ENCODE data around the gene MGMT. TPM values are rescaled to one million over a fixed set of nuclear protein-coding genes. Genes with fewer than 3 reads are reported as not detected.

MGMT gene
- total RNA-seq, 6 experiments from 2014 or later, result 36.5 to 53.4 (median 42.3) TPM

DNA sequence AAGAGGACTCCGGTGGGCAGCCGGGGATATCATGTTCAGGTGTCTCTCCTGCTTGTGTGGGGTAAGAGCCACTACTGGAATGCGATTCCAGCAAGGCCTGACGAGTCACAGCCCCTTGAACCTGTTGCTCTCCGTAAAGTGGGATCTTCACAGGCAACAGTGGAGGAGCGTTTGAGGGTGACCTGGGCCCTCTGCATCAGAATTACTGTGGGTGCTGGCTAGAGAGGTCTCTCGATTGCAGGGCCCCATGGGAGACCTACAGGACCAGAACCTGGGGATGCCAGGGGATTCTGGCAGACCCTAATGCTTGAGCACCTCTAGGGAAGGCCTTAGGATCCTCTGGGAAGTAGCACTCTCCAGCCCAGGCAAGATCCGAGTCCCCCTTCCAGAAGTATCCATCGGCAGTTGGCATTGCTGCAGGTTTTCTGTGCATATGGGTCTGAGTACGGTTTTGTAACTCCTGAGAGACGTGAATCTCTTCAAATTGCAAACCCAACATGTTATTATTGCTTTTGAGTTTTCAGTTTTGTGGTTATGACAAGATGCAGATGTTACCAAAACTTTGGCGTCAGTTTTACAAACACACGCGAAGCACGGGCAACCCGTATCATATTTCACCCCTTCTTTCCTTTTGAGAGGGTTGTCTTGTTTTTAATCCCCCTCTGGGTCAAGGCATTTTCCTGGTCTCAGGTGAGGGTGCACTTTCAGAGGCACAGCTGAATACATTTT is 4.6 kb downstream of the MGMT start:
- Histone ChIP-seq H3K9me3 (no peaks in the 10 kb centered on the region), H3K36me3 (peaks cover 0 to 8% (median 0%) of the 10 kb centered on the region in 4 donors), H3K27me3 (no peaks in the 10 kb centered on the region), H3K27ac (no peak overlapping the region), H3K4me1 (peaks cover 0 to 33% (median 10%) of the 10 kb centered on the region in 4 donors), H3K4me3 (no peak overlapping the region)
- no peak for ATAC-seq
- no peak for DNase-seq
- WGBS (ENCODE audit: insufficient coverage, low coverage, low lambda C conversion rate, missing lambda C conversion rate), result 94% methylated on average over 11 of the region's 16 CpGs
- intact Hi-C loops (cut with DNase I), result no loop called here
- TF ChIP-seq POLR2A (IDR thresholded peaks at IDR 0.05), result no peak
- TF ChIP-seq, protein P1, sequence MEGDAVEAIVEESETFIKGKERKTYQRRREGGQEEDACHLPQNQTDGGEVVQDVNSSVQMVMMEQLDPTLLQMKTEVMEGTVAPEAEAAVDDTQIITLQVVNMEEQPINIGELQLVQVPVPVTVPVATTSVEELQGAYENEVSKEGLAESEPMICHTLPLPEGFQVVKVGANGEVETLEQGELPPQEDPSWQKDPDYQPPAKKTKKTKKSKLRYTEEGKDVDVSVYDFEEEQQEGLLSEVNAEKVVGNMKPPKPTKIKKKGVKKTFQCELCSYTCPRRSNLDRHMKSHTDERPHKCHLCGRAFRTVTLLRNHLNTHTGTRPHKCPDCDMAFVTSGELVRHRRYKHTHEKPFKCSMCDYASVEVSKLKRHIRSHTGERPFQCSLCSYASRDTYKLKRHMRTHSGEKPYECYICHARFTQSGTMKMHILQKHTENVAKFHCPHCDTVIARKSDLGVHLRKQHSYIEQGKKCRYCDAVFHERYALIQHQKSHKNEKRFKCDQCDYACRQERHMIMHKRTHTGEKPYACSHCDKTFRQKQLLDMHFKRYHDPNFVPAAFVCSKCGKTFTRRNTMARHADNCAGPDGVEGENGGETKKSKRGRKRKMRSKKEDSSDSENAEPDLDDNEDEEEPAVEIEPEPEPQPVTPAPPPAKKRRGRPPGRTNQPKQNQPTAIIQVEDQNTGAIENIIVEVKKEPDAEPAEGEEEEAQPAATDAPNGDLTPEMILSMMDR (IDR thresholded peaks at IDR 0.05), result no peak

DNA sequence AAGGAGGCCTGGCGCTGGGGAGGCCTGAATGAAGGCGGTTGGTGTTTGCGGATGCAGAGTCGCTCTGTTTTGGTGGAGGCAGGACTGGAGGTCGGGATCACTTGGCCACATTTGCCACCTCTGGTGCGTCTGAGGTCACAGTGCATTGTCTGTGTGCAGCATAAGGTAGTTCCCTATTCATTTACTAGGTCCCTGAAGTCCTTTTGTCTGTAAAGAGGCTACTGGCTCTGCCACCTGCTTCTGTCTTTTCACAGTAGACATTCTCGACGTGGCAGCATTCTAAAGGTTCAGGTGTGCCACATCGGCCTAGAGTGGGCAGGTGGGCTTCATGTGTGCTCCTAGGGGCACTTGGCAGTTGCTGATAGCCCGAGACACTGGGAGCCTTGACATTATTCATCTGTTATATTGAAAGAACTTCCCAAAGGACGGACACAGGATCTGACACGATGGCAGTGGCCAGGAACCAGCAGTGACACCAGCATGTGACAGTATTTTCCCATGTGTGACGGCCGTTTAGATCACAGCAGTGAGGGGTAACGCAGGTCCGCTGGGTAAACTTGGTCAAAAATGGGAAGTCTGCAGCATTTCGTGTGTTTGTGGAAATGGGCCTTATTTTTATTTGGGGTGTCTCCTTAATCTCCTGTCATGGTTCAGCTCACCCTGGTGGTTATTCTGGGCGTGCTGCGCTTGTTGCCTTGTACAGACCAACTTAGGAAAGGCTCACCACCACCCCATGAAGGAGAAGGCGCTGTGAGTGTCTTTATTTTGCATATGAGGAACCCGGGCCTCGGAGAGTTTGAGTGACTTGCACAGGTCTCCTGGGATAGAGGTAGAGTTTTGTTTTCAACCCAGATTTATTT is 5.9 kb downstream of the MGMT start:
- no peak overlapping the region for H3K4me3 ChIP-seq
- H3K36me3 ChIP-seq, result peaks cover 0 to 8% (median 0%) of the 10 kb centered on the region in 4 donors
- DNase-seq (no peak), ATAC-seq (no peak)
- H3K9me3 ChIP-seq, result no peaks in the 10 kb centered on the region
- TF ChIP-seq, protein P1 (IDR thresholded peaks at IDR 0.05), result no peak
- TF ChIP-seq POLR2A (IDR thresholded peaks at IDR 0.05), result no peak
- intact Hi-C loops (cut with DNase I), result no loop called here
- peaks cover 0 to 32% (median 10%) of the 10 kb centered on the region in 4 donors for H3K4me1 ChIP-seq
- no peak overlapping the region for H3K27ac ChIP-seq
- H3K27me3 ChIP-seq, result no peaks in the 10 kb centered on the region
- WGBS (ENCODE audit: insufficient coverage, low coverage, low lambda C conversion rate, missing lambda C conversion rate), result 91% methylated on average over 14 of the region's 22 CpGs

DNA sequence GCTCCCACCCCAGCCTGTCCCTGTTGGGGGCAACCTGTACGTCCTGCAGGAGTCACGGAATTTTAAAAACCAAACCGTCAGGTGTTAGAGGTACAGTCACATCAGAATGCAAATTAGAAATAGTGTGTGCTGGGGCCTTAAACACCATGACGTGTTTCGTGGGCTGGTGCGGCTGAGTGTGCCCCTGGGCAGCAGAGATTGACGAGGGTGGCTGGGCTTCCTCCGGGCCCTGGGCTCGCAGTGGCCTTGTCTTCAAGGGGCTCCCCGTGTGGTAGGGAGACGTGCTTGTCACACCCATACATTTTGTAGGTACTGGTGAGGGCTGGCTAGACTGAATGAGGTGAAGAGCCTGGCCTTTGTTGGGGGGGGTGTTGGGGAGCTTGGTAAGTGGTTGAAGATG is 7.6 kb downstream of the MGMT start:
- Histone ChIP-seq H3K36me3 (peaks cover 0 to 8% (median 0%) of the 10 kb centered on the region in 4 donors), H3K27ac (no peak overlapping the region), H3K4me3 (no peak overlapping the region), H3K9me3 (no peaks in the 10 kb centered on the region), H3K27me3 (no peaks in the 10 kb centered on the region), H3K4me1 (peaks cover 0 to 20% (median 6%) of the 10 kb centered on the region in 4 donors)
- ATAC-seq, result no peak
- WGBS (ENCODE audit: insufficient coverage, low coverage, low lambda C conversion rate, missing lambda C conversion rate), result 95% methylated on average over 7 of the region's 11 CpGs
- no peak for TF ChIP-seq POLR2A (IDR thresholded peaks at IDR 0.05)
- TF ChIP-seq, protein P1 (IDR thresholded peaks at IDR 0.05), result no peak
- intact Hi-C loops (cut with DNase I), result no loop called here
- no peak for DNase-seq

DNA sequence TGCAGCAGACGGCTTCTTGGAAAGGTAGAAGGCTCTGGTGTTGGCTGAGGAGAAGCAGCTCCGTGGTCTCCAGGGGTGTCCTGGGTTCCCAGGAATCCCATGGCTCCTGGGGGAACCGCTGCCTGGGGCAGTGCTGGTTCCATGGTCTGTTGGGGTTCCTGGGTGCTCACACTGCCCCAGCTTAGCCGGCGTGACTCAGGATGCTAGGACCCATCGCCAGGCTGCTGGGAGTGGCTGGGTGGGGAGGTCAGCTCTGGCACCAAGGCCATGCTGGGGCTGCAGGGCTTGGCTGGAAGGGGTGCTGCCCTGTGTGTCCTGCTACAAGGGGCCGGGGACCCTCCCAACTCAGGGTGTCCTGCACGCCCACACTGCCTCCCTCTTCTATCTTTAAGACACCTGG is 9.4 kb downstream of the MGMT start:
- no peak for ATAC-seq

More for the DNA sequence above, 9.4 kb downstream of the MGMT start:
- no CpG with 5 or more reads among the region's 8 CpGs for WGBS (ENCODE audit: insufficient coverage, low coverage, low lambda C conversion rate, missing lambda C conversion rate)
- Histone ChIP-seq H3K4me3 (no peak overlapping the region), H3K36me3 (peaks cover 0 to 6% (median 0%) of the 10 kb centered on the region in 4 donors), H3K27me3 (no peaks in the 10 kb centered on the region), H3K27ac (no peak overlapping the region), H3K4me1 (peaks cover 0 to 11% (median 0%) of the 10 kb centered on the region in 4 donors), H3K9me3 (no peaks in the 10 kb centered on the region)
- TF ChIP-seq, protein P1 (IDR thresholded peaks at IDR 0.05), result no peak
- TF ChIP-seq POLR2A (IDR thresholded peaks at IDR 0.05), result no peak
- no peak for DNase-seq
- intact Hi-C loops (cut with DNase I), result no loop called here
